HepG2 (cell line): ENCODE measurements around the gene CORO7. TPM values are rescaled to one million over a fixed set of nuclear protein-coding genes. Genes with fewer than 3 reads are reported as not detected.

Experiments
- GMEB1 ChIP-seq: sonication (generic); formaldehyde crosslinking; IDR thresholded peaks from 2 replicates; pipeline ENCODE4 v1.5.1; 2020; ENCODE audit warnings: missing genetic modification reagents, mild to moderate bottlenecking, borderline replicate concordance
- HMGA1 ChIP-seq: sonication (generic); formaldehyde crosslinking; conservative IDR thresholded peaks from 2 replicates; pipeline ENCODE4 v1.4.0; 2020; ENCODE audit warnings: missing genetic modification reagents
- HNF1B ChIP-seq: sonication (generic); formaldehyde crosslinking; IDR thresholded peaks from 2 replicates; pipeline ENCODE4 v1.5.1; 2020; ENCODE audit warnings: mild to moderate bottlenecking, moderate library complexity, missing genetic modification reagents
- HNRNPLL ChIP-seq: fragments of 200-400 bp; formaldehyde crosslinking; IDR thresholded peaks from 2 replicates; pipeline ENCODE4 v1.6.1; 2017; ENCODE audit warnings: mild to moderate bottlenecking, low read depth, low read length; ENCODE audit not compliant: poor library complexity, severe bottlenecking
- KDM5B ChIP-seq: sonication (generic); formaldehyde crosslinking; IDR thresholded peaks from 2 replicates; pipeline ENCODE4 v1.4.0; 2020; ENCODE audit warnings: missing genetic modification reagents, mild to moderate bottlenecking, borderline replicate concordance
- KLF11 ChIP-seq: IDR thresholded peaks from 2 replicates; pipeline ENCODE4 v1.6.1; 2016; ENCODE audit warnings: missing compliant biosample characterization
- KLF13 ChIP-seq: sonication (generic); formaldehyde crosslinking; IDR thresholded peaks from 2 replicates; pipeline ENCODE4 v1.4.0; 2020; ENCODE audit warnings: mild to moderate bottlenecking, missing genetic modification reagents
- NR2F1 ChIP-seq, 2 experiments: fragments of 450-650 bp in 1 of 2; formaldehyde crosslinking in 1 of 2; IDR thresholded peaks; 2 replicates each; pipeline versions ENCODE4 v1.5.0 to v1.6.1; 2016 to 2020; ENCODE audit warnings: mild to moderate bottlenecking in 1 of 2, missing compliant biosample characterization in 1 of 2, missing genetic modification reagents in 1 of 2, moderate library complexity in 1 of 2
- POGK ChIP-seq: sonication (generic); formaldehyde crosslinking; conservative IDR thresholded peaks from 2 replicates; pipeline ENCODE4 v1.8.0; 2022; ENCODE audit warnings: mild to moderate bottlenecking, moderate library complexity, missing genetic modification reagents
- REL ChIP-seq: sonication (generic); formaldehyde crosslinking; conservative IDR thresholded peaks from 2 replicates; pipeline ENCODE4 v1.8.0; 2022; ENCODE audit warnings: mild to moderate bottlenecking, missing genetic modification reagents, moderate library complexity
- RFX1 ChIP-seq: fragments of 450-650 bp; IDR thresholded peaks from 2 replicates; pipeline ENCODE4 v1.6.1; 2017
- SRY ChIP-seq: sonication (generic); formaldehyde crosslinking; IDR thresholded peaks from 2 replicates; pipeline ENCODE4 v1.8.0; 2022; ENCODE audit warnings: mild to moderate bottlenecking, missing genetic modification reagents
- SUZ12 ChIP-seq: fragments of 150-350 bp; IDR thresholded peaks from 2 replicates; pipeline ENCODE4 v1.6.1; 2014; ENCODE audit warnings: low read depth, low read length
- ZNF20 ChIP-seq: sonication (generic); formaldehyde crosslinking; IDR thresholded peaks from 2 replicates; pipeline ENCODE4 v1.4.0; 2020; ENCODE audit warnings: mild to moderate bottlenecking, moderate library complexity, missing genetic modification reagents
- ZNF383 ChIP-seq: sonication (generic); formaldehyde crosslinking; IDR thresholded peaks from 2 replicates; pipeline ENCODE4 v1.4.0; 2020; ENCODE audit warnings: missing genetic modification reagents, mild to moderate bottlenecking, borderline replicate concordance
- ZNF720 ChIP-seq: sonication (generic); formaldehyde crosslinking; IDR thresholded peaks from 2 replicates; pipeline ENCODE4 v1.4.0; 2020; ENCODE audit warnings: missing genetic modification reagents
- ZNF737 ChIP-seq: sonication (generic); formaldehyde crosslinking; IDR thresholded peaks from 2 replicates; pipeline ENCODE4 v1.5.0; 2020; ENCODE audit warnings: missing genetic modification reagents, mild to moderate bottlenecking, borderline replicate concordance
- ZNF883 ChIP-seq: sonication (generic); formaldehyde crosslinking; IDR thresholded peaks from 2 replicates; pipeline ENCODE4 v1.5.1; 2020; ENCODE audit warnings: mild to moderate bottlenecking, missing genetic modification reagents; ENCODE audit errors: not compliant biosample characterization
- ZUFSP ChIP-seq: sonication (generic); formaldehyde crosslinking; IDR thresholded peaks from 2 replicates; pipeline ENCODE4 v1.9.0; 2021; ENCODE audit warnings: missing genetic modification reagents, mild to moderate bottlenecking, borderline replicate concordance
- polyA plus RNA-seq, 8 experiments: library from polyadenylated mRNA; depleted of rRNA in 3 of 8; stranded (reverse) in 7 of 8; unstranded in 1 of 8; fragments of >200 nt; fragmentation: Illumina TruSeq in 4 of 8; extraction: Trizol in 4 of 8; gene quantifications; 2 replicates each; pipeline versions ENCODE4 v1.2.1 to v1.2.3, GENCODE V29; 2011 to 2016; ENCODE audit warnings: low read depth in 4 of 8, missing spikeins in 1 of 8, mixed read lengths in 1 of 8; ENCODE audit not compliant: insufficient read depth in 1 of 8
- total RNA-seq, 5 experiments: library from RNA; depleted of rRNA; stranded (reverse); fragments of >200 nt; fragmentation: Illumina TruSeq; extraction: Trizol; gene quantifications; 2 replicates each; pipeline ENCODE4 v1.2.3, GENCODE V29; 2016; ENCODE audit warnings: low read depth in 1 of 5
- TF ChIP-seq, protein P1 (sequence below): sonication (generic); formaldehyde crosslinking; IDR thresholded peaks from 2 replicates; pipeline ENCODE4 v1.4.0; 2020; ENCODE audit warnings: missing genetic modification reagents
- TF ChIP-seq, protein P2 (sequence below): IDR thresholded peaks from 2 replicates; pipeline ENCODE4 v1.6.1; 2016; ENCODE audit warnings: missing biosample characterization, missing genetic modification reagents, low read depth

The CORO7 gene
- total and polyA plus RNA-seq, 2 of the 13 experiments (the other 11 are each of a cell fraction or from before 2014, with no cell fraction given), result 9.9 to 14.3 TPM

DNA sequence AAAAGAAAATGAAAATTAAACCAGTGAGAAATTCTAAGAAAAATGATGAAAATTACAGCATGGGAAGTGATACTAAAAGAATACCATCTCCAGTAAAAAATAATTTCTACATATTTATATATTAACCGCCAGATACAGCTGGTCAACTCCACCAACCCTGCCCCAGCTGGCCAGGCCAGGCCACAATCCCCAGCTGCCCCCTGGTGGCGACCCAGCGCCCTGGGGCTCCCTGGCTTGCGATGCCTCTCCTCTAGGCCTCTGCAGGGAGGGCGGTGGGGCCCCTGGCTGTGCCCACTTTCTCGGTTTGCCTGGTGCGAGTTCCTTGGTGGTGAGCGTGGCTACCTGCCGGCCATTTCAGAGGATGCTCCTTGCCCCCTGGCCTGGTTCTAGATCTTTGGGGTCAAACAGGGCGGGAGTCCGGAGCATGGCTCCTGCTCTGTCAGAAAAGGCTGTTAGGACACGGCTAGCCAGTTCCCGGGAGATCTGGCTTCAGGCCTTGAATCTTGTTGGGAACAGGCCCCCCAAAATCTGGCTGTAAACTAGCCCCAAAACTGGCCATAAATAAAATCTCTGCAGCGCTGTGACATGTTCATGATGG lies 86.0 kb downstream of the CORO7 start (continued):
- TF ChIP-seq ZUFSP (CRISPR knock-in tag) (no peak), SUZ12 (no peak), ZNF20 (CRISPR knock-in tag) (no peak), GMEB1 (CRISPR knock-in tag) (no peak), HMGA1 (CRISPR knock-in tag) (no peak), NR2F1 (CRISPR knock-in tag; IDR thresholded peaks at IDR 0.05) (no peak; a peak in 1 of 4 replicates), ZNF883 (CRISPR knock-in tag) (no peak), KLF11 (CRISPR knock-in tag) (no peak), KDM5B (CRISPR knock-in tag) (no peak; the same call in 1 of the 2 replicates), SRY (CRISPR knock-in tag) (no peak), POGK (CRISPR knock-in tag) (no peak), REL (no peak), ZNF720 (CRISPR knock-in tag) (no peak), RFX1 (no peak), KLF13 (CRISPR knock-in tag) (no peak), HNRNPLL (peak; percentile 23), ZNF383 (CRISPR knock-in tag) (no peak), ZNF737 (no peak), HNF1B (CRISPR knock-in tag) (0 out of 2 replicates have a peak, but pooled peaks have one; percentile 24)
- TF ChIP-seq, protein P1, sequence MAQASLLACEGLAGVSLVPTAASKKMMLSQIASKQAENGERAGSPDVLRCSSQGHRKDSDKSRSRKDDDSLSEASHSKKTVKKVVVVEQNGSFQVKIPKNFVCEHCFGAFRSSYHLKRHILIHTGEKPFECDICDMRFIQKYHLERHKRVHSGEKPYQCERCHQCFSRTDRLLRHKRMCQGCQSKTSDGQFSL (CRISPR knock-in tag), result no peak
- TF ChIP-seq, protein P2, sequence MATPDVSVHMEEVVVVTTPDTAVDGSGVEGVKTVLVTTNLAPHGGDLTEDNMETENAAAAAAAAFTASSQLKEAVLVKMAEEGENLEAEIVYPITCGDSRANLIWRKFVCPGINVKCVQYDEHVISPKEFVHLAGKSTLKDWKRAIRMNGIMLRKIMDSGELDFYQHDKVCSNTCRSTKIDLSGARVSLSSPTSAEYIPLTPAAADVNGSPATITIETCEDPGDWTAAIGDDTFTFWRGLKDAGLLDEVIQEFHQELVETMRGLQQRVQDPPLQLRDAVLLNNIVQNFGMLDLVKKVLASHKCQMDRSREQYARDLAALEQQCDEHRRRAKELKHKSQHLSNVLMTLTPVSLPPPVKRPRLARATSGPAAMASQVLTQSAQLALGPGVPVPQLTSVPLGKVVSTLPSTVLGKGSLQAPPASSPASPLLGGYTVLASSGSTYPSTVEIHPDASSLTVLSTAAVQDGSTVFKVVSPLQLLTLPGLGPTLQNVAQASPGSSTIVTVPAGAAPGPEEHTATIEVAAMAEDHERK (CRISPR knock-in tag), result no peak
